K562 (cell line): ENCODE results near the gene NR5A2. TPM values are rescaled to one million over a fixed set of nuclear protein-coding genes. Genes with fewer than 3 reads are reported as not detected.

Experiments
- ATAC-seq: fragments of 200-7000 bp; cut with Tn5 transposase; 3 replicates; pipeline ENCODE4 v1.9.1; 2020; ENCODE audit warnings: moderate library complexity
- BruUV-seq: library from RNA; stranded (reverse); fragments of 400-500 nt; replicated peaks from 2 replicates; lab custom pipeline; 2021; lab: Mats Ljungman, UMichigan
- CTCF ChIA-PET: fragments of 300-600 bp; formaldehyde crosslinking; extraction: SDS; loops from one replicate; lab custom pipeline; 2021; ENCODE audit warnings: low intra/inter-chr PET ratio; lab: Yijun Ruan, JAX
- POLR2A ChIA-PET: fragments of 300-600, 350-650 bp; sonication (Branson Sonifier 250); formaldehyde crosslinking; extraction: SDS; loops from one replicate; lab custom pipeline; 2021; ENCODE audit warnings: antibody characterized with exemption, inconsistent platforms; lab: Yijun Ruan, JAX
- DNase-seq, 4 experiments: peaks; one replicate each; pipeline versions ENCODE4 v3.0.0 to v3.0.0-alpha.2; 2011 to 2018; ENCODE audit warnings: low spot score in 3 of 4, mixed read lengths in 3 of 4; ENCODE audit errors: extremely low read depth in 1 of 4
- FAIRE-seq: peaks from 2 replicates; lab custom pipeline; 2011; peaks lifted over from hg19 to GRCh38; lab: Jason Lieb, UNC
- H2AFZ ChIP-seq: 2 replicates; pipeline ENCODE4 v1.6.0; 2011; ENCODE audit warnings: low read depth, low read length, control low read depth, inconsistent platforms
- H3K27ac ChIP-seq: fragments of 200-600 bp; 3 replicates; pipeline ENCODE4 v1.8.0; 2011; ENCODE audit warnings: low read depth, mild to moderate bottlenecking, control low read depth, inconsistent platforms, low read length, moderate library complexity, mixed read lengths; ENCODE audit errors: extremely low read depth
- H3K27me3 ChIP-seq, 2 experiments: fragments of 300-600 bp in 1 of 2; 2 replicates in 1 of 2; 3 replicates in 1 of 2; pipeline versions ENCODE4 v1.6.0 to v1.8.0; 2011; ENCODE audit warnings: inconsistent platforms in 2 of 2, low read length in 2 of 2, mild to moderate bottlenecking in 1 of 2, mixed read lengths in 1 of 2, moderate library complexity in 1 of 2; ENCODE audit not compliant: control insufficient read depth in 2 of 2, insufficient read depth in 2 of 2
- H3K36me3 ChIP-seq: fragments of 300-600 bp; 3 replicates; pipeline ENCODE4 v1.8.0; 2011; ENCODE audit warnings: mild to moderate bottlenecking, low read length, inconsistent platforms; ENCODE audit not compliant: control insufficient read depth, insufficient read depth
- H3K4me1 ChIP-seq, 2 experiments: fragments of 200-600 bp in 1 of 2; replicated peaks in 1 of 2; 2 replicates in 1 of 2; 3 replicates in 1 of 2; pipeline versions ENCODE4 v1.5.1 to v1.8.0; 2011; ENCODE audit warnings: inconsistent platforms in 2 of 2, low read length in 2 of 2, mild to moderate bottlenecking in 1 of 2, mixed read lengths in 1 of 2, moderate library complexity in 1 of 2; ENCODE audit not compliant: control insufficient read depth in 2 of 2, insufficient read depth in 2 of 2
- H3K4me2 ChIP-seq: 2 replicates; pipeline ENCODE4 v1.6.1; 2011; ENCODE audit warnings: low read length, control low read depth, inconsistent platforms, mixed read lengths; ENCODE audit not compliant: insufficient read depth
- H3K4me3 ChIP-seq: fragments of 200-600 bp; sonication (generic), shearing (Covaris generic); 2 replicates; pipeline ENCODE4 v1.5.1; 2016; ENCODE audit warnings: control low read depth, inconsistent platforms
- H3K79me2 ChIP-seq: fragments of 200-600 bp; 3 replicates; pipeline ENCODE4 v1.8.0; 2011; ENCODE audit warnings: low read length, inconsistent platforms; ENCODE audit not compliant: control insufficient read depth, insufficient read depth
- H3K9ac ChIP-seq, 2 experiments: 2 replicates each; pipeline versions ENCODE4 v1.6.0 to v1.6.1; 2011; ENCODE audit warnings: low read depth in 2 of 2, low read length in 2 of 2, control low read depth in 1 of 2, inconsistent platforms in 1 of 2, mild to moderate bottlenecking in 1 of 2, mixed read lengths in 1 of 2; ENCODE audit not compliant: insufficient read depth in 1 of 2
- H3K9me1 ChIP-seq: one replicate; pipeline ENCODE4 v1.6.0; 2011; ENCODE audit warnings: inconsistent platforms, mild to moderate bottlenecking, low read length, moderate library complexity; ENCODE audit not compliant: control insufficient read depth, insufficient read depth
- H3K9me3 ChIP-seq: replicated peaks from 2 replicates; pipeline ENCODE4 v1.5.1; 2011; ENCODE audit warnings: low read depth, low read length, inconsistent platforms; ENCODE audit not compliant: control insufficient read depth, insufficient read depth
- H4K20me1 ChIP-seq: replicated peaks from 2 replicates; pipeline ENCODE4 v1.6.1; 2011; ENCODE audit warnings: low read length, inconsistent platforms, mixed read lengths; ENCODE audit not compliant: control insufficient read depth, insufficient read depth
- CCAR2 ChIP-seq: fragments of 200-400 bp; formaldehyde crosslinking; IDR thresholded peaks from 2 replicates; pipeline ENCODE4 v1.6.1; 2017; ENCODE audit warnings: mild to moderate bottlenecking, low read depth, low read length
- IFI16 ChIP-seq: fragments of 250-450 bp; sonication (Bioruptor Pico); IDR thresholded peaks from 2 replicates; pipeline ENCODE4 v2.1.2; 2022; ENCODE audit warnings: mild to moderate bottlenecking, inconsistent platforms
- KLF13 ChIP-seq: fragments of 450-650 bp; IDR thresholded peaks from 2 replicates; pipeline ENCODE4 v1.6.1; 2016; ENCODE audit warnings: missing genetic modification characterization, low read depth, mild to moderate bottlenecking, missing compliant biosample characterization, moderate library complexity, borderline replicate concordance
- MAFG ChIP-seq: fragments of 450-650 bp; conservative IDR thresholded peaks from 2 replicates; pipeline ENCODE4 v1.6.1; 2016; ENCODE audit warnings: missing genetic modification characterization, missing compliant biosample characterization
- MLX ChIP-seq, 2 experiments: fragments of 450-650 bp in 1 of 2; sonication (generic) in 1 of 2; formaldehyde crosslinking; conservative IDR thresholded peaks; 2 replicates each; pipeline versions ENCODE4 v1.4.0 to v1.8.1; 2020 to 2022; ENCODE audit warnings: mild to moderate bottlenecking in 1 of 2, missing genetic modification reagents in 1 of 2
- MXI1 ChIP-seq: IDR thresholded peaks from 2 replicates; pipeline ENCODE4 v1.6.1; 2011; ENCODE audit warnings: low read depth, mild to moderate bottlenecking, improper control_type of control experiment, low read length
- MYC ChIP-seq, 2 experiments: fragments of 250-450 bp in 1 of 2; sonication (Bioruptor Pico) in 1 of 2; IDR thresholded peaks; 2 replicates each; pipeline versions ENCODE4 v1.5.1 to v1.6.1; 2012 to 2021; ENCODE audit warnings: low read depth in 2 of 2, borderline replicate concordance in 1 of 2, improper control_type of control experiment in 1 of 2, low read length in 1 of 2, mild to moderate bottlenecking in 1 of 2, moderate library complexity in 1 of 2
- POLR2G ChIP-seq: fragments of 200-400 bp; formaldehyde crosslinking; IDR thresholded peaks from 2 replicates; pipeline ENCODE4 v1.6.1; 2017; ENCODE audit warnings: low read depth, mild to moderate bottlenecking, antibody characterized with exemption, low read length, moderate library complexity
- RBM17 ChIP-seq: fragments of 200-400 bp; formaldehyde crosslinking; IDR thresholded peaks from 2 replicates; pipeline ENCODE4 v1.6.1; 2017; ENCODE audit warnings: low read depth, mild to moderate bottlenecking, low read length, borderline replicate concordance
- SAFB2 ChIP-seq: fragments of 200-400 bp; formaldehyde crosslinking; IDR thresholded peaks from 2 replicates; pipeline ENCODE4 v1.6.1; 2018; ENCODE audit warnings: borderline replicate concordance, low read length, low read depth, moderate library complexity; ENCODE audit not compliant: severe bottlenecking
- SMAD2 ChIP-seq: fragments of 150-350 bp; IDR thresholded peaks from 2 replicates; pipeline ENCODE4 v1.6.1; 2014; ENCODE audit warnings: low read depth, mild to moderate bottlenecking, low read length
- SRSF7 ChIP-seq: fragments of 200-400 bp; formaldehyde crosslinking; optimal IDR thresholded peaks from 2 replicates; pipeline ENCODE3; 2017; ENCODE audit warnings: mild to moderate bottlenecking, low read depth, low read length
- ZFPM2 ChIP-seq: fragments of 250-450 bp; sonication (Bioruptor Pico); IDR thresholded peaks from 2 replicates; pipeline ENCODE4 v1.5.1; 2022; ENCODE audit warnings: mild to moderate bottlenecking
- ZNF57 ChIP-seq: fragments of 450-650 bp; formaldehyde crosslinking; IDR thresholded peaks from 2 replicates; pipeline ENCODE4 v1.4.0; 2020; ENCODE audit warnings: mild to moderate bottlenecking, moderate library complexity
- in situ Hi-C: fragments of 300-500 bp; cut with MboI; formaldehyde crosslinking; loops from 4 replicates; pipeline ENCODE4 v1.15.0; 2018; ENCODE audit warnings: inconsistent platforms, mixed read lengths
- intact Hi-C: fragments of 100-400 bp; cut with micrococcal nuclease; formaldehyde crosslinking; loops from 2 replicates; pipeline ENCODE4 v1.14.2; 2022
- polyA plus RNA-seq, 8 experiments: library from polyadenylated mRNA; depleted of rRNA in 4 of 8; stranded (reverse) in 5 of 8; unstranded in 3 of 8; fragments of >200 nt; fragmentation: Nextera tagmentation in 2 of 8; fragmentation: Illumina TruSeq in 1 of 8; extraction: Ambion mirVana in 2 of 8; extraction: Trizol in 1 of 8; gene quantifications; 2 replicates each; pipeline versions ENCODE4 v1.2.1 to v1.2.3, GENCODE V29; 2011 to 2014; ENCODE audit warnings: inconsistent platforms in 1 of 8, missing spikeins in 1 of 8
- total RNA-seq, 7 experiments: library from RNA; depleted of rRNA in 6 of 7; stranded (reverse); fragments of >200 nt in 6 of 7; fragmentation: Illumina TruSeq in 2 of 7; extraction: Trizol in 2 of 7; gene quantifications; 2 replicates each; pipeline versions ENCODE4 v1.2.1 to v1.2.3, GENCODE V29; 2011 to 2021; ENCODE audit warnings: low replicate concordance in 1 of 7

NR5A2 gene
- total and polyA plus RNA-seq, 9 of the 15 experiments (the other 6 are each of a cell fraction or from before 2014, with no cell fraction given), result 0.13 to 0.40 (median 0.29) TPM

- ChIA-PET CTCF (no interaction called here), POLR2A (no interaction called here)
- no peak overlapping the region for H3K9ac ChIP-seq
- peaks cover 10 to 18% of the 10 kb centered on the region in 2 experiments; a peak in 4 of 5 replicates for H3K27me3 ChIP-seq
- H3K79me2 ChIP-seq, result no peaks in the 10 kb centered on the region
- in situ Hi-C loops, result no loop called here
- no peak overlapping the region for H2AFZ ChIP-seq
- FAIRE-seq (no peak), ATAC-seq (no peak), DNase-seq (no peak)
- H3K36me3 ChIP-seq, result no peaks in the 10 kb centered on the region
- no peak overlapping the region for H3K4me2 ChIP-seq
- no peaks in the 10 kb centered on the region for H3K9me1 ChIP-seq
- no peaks in the 10 kb centered on the region for H3K4me1 ChIP-seq
- H3K9me3 ChIP-seq, result no peaks in the 10 kb centered on the region
- intact Hi-C loops, result no loop called here
- H4K20me1 ChIP-seq, result no peaks in the 10 kb centered on the region
- H3K4me3 ChIP-seq, result no peak overlapping the region
- H3K27ac ChIP-seq, result no peak overlapping the region
- TF ChIP-seq ZFPM2, result no peak
- TF ChIP-seq POLR2G, result no peak
- TF ChIP-seq CCAR2, result no peak
- no peak for TF ChIP-seq MXI1
- TF ChIP-seq RBM17, result no peak
- no peak for TF ChIP-seq MYC (IDR thresholded peaks at IDR 0.05; ENCODE audit: low read depth, low read length)
- TF ChIP-seq MYC (CRISPR knock-in tag; IDR thresholded peaks at IDR 0.05; ENCODE audit: borderline replicate concordance, low read depth), result no peak
- TF ChIP-seq MAFG (tag), result no peak
- no peak for TF ChIP-seq SAFB2
- no peak for TF ChIP-seq IFI16 (CRISPR knock-in tag)
- no peak for TF ChIP-seq SMAD2
- no peak for TF ChIP-seq MLX (CRISPR knock-in tag; conservative IDR thresholded peaks at IDR 0.05)
- TF ChIP-seq SRSF7, result no peak
- TF ChIP-seq KLF13 (tag), result no peak
- no peak for TF ChIP-seq ZNF57
- BruUV-seq, result no TSS peak
These were observed 93.9 kb downstream of the NR5A2 start for GRCh38 chr1:200121421-200121820.
